ENCODE data around the gene IFNGR1.

DNA sequence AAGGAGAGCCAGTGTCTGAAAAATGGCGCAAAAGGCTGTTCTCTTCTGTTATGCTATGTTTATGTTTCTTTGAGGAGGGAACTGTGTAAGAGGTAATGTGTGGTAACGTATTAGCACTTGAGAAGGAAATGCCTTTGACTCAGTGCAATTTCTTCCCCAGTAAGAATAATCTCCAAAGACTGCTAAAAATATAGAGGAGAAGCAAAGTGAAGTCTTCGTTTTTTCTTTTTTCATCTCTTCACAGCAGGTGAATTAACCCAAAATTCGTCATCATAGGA lies 47.1 kb upstream of the IFNGR1 start:
- TF ChIP-seq CTCF (IDR thresholded peaks at IDR 0.05) (no peak), POLR2AphosphoS5 (IDR thresholded peaks at IDR 0.05) (no peak), POLR2A (IDR thresholded peaks at IDR 0.05) (no peak), EP300 (IDR thresholded peaks at IDR 0.05) (no peak)
